CD14-positive monocyte (primary cell): Measurements from ENCODE around the gene TOPBP1. TPM values are rescaled to one million over a fixed set of nuclear protein-coding genes. Genes with fewer than 3 reads are reported as not detected.

Source experiments
- DNase-seq, 3 donors: peaks; one replicate each; pipeline ENCODE4 v3.0.0-alpha.2; 2011 to 2022
- H2AFZ ChIP-seq: 2 replicates; pipeline ENCODE4 v1.6.0; 2012; ENCODE audit warnings: mild to moderate bottlenecking, low read depth, low read length, inconsistent platforms; ENCODE audit not compliant: insufficient read depth, poor library complexity, severe bottlenecking
- H3K27ac ChIP-seq, 2 donors: 1 replicate in 1 of 2; 2 replicates in 1 of 2; pipeline ENCODE4 v1.5.1; 2012 to 2013; ENCODE audit warnings: low read length in 2 of 2, control low read depth in 1 of 2, inconsistent platforms in 1 of 2, low read depth in 1 of 2, mild to moderate bottlenecking in 1 of 2
- H3K27me3 ChIP-seq, 2 donors: one replicate each; pipeline versions ENCODE4 v1.6.0 to v1.6.1; 2011 to 2013; ENCODE audit warnings: low read length in 2 of 2; ENCODE audit not compliant: control insufficient read depth in 2 of 2, insufficient read depth in 2 of 2
- H3K36me3 ChIP-seq, 2 donors: replicated peaks in 1 of 2; 1 replicate in 1 of 2; 2 replicates in 1 of 2; pipeline versions ENCODE4 v1.5.1 to v1.6.1; 2012 to 2013; ENCODE audit warnings: low read length in 2 of 2, control low read depth in 1 of 2, inconsistent platforms in 1 of 2, mild to moderate bottlenecking in 1 of 2; ENCODE audit not compliant: insufficient read depth in 2 of 2, control insufficient read depth in 1 of 2
- H3K4me1 ChIP-seq, 2 donors: 1 replicate in 1 of 2; 2 replicates in 1 of 2; pipeline versions ENCODE4 v1.5.1 to v1.6.1; 2012 to 2013; ENCODE audit warnings: low read length in 2 of 2, control low read depth in 1 of 2, inconsistent platforms in 1 of 2, mild to moderate bottlenecking in 1 of 2, moderate library complexity in 1 of 2; ENCODE audit not compliant: insufficient read depth in 2 of 2, control insufficient read depth in 1 of 2
- H3K4me2 ChIP-seq: replicated peaks from 2 replicates; pipeline ENCODE3; 2012; ENCODE audit warnings: low read length, moderate library complexity, mild to moderate bottlenecking; ENCODE audit not compliant: poor library complexity, severe bottlenecking; ENCODE audit errors: extremely low read depth
- H3K4me3 ChIP-seq, 3 experiments: fragments of 200-600 bp in 1 of 3; sonication (generic) in 1 of 3; replicated peaks in 1 of 3; 1 replicate in 2 of 3; 2 replicates in 1 of 3; pipeline ENCODE4 v1.5.1; 2011 to 2013; ENCODE audit warnings: low read length in 3 of 3, mild to moderate bottlenecking in 3 of 3, control low read depth in 2 of 3, low read depth in 2 of 3, inconsistent platforms in 1 of 3, moderate library complexity in 1 of 3
- H3K79me2 ChIP-seq: 2 replicates; pipeline ENCODE4 v1.6.0; 2012; ENCODE audit warnings: mild to moderate bottlenecking, control low read depth, inconsistent platforms, low read length, moderate library complexity; ENCODE audit not compliant: insufficient read depth
- H3K9ac ChIP-seq: 2 replicates; pipeline ENCODE4 v1.6.0; 2017; ENCODE audit warnings: low read length, mild to moderate bottlenecking; ENCODE audit not compliant: insufficient read depth, poor library complexity, severe bottlenecking
- H3K9me3 ChIP-seq, 2 donors: replicated peaks in 1 of 2; 1 replicate in 1 of 2; 2 replicates in 1 of 2; pipeline versions ENCODE4 v1.5.1 to v1.6.1; 2012 to 2013; ENCODE audit warnings: low read length in 2 of 2, control low read depth in 1 of 2; ENCODE audit not compliant: control insufficient read depth in 1 of 2, insufficient read depth in 1 of 2
- H4K20me1 ChIP-seq: 2 replicates; pipeline ENCODE4 v1.6.0; 2012; ENCODE audit warnings: mild to moderate bottlenecking, low read length, control low read depth, moderate library complexity; ENCODE audit not compliant: insufficient read depth
- H3K27ac Mint-ChIP-seq, 7 donors: one replicate each; pipeline ENCODE4 v1.8.0; 2020; ENCODE audit warnings: mild to moderate bottlenecking in 7 of 7, mixed read lengths in 7 of 7, moderate library complexity in 6 of 7, inconsistent platforms in 2 of 7
- H3K27me3 Mint-ChIP-seq, 3 donors: one replicate each; pipeline ENCODE4 v1.8.0; 2021 to 2022; ENCODE audit warnings: low read depth in 3 of 3, mild to moderate bottlenecking in 3 of 3, mixed read lengths in 3 of 3, moderate library complexity in 3 of 3, inconsistent platforms in 1 of 3
- H3K36me3 Mint-ChIP-seq, 2 donors: one replicate each; pipeline ENCODE4 v1.8.0; 2020; ENCODE audit warnings: mixed read lengths in 2 of 2, inconsistent platforms in 1 of 2, mild to moderate bottlenecking in 1 of 2
- H3K4me1 Mint-ChIP-seq: one replicate; pipeline ENCODE4 v1.8.0; 2020; ENCODE audit warnings: mild to moderate bottlenecking, mixed read lengths
- H3K4me3 Mint-ChIP-seq, 2 donors: one replicate each; pipeline ENCODE4 v1.8.0; 2020; ENCODE audit warnings: mild to moderate bottlenecking in 2 of 2, mixed read lengths in 2 of 2, moderate library complexity in 1 of 2
- H3K9me3 Mint-ChIP-seq, 7 donors: one replicate each; pipeline ENCODE4 v1.8.0; 2020 to 2022; ENCODE audit warnings: mixed read lengths in 7 of 7, mild to moderate bottlenecking in 6 of 7, moderate library complexity in 6 of 7, inconsistent platforms in 2 of 7
- WGBS: methylation state at CpG from one replicate; pipeline ENCODE4 v1.1.5; 2013; ENCODE audit warnings: missing lambda C conversion rate; ENCODE audit not compliant: insufficient coverage; 5-methylcytosine and 5-hydroxymethylcytosine counted together
- intact Hi-C, 2 donors: fragments of 100-400 bp; cut with micrococcal nuclease; formaldehyde crosslinking; loops; one replicate each; pipeline versions ENCODE4 v1.15.0 to v1.15.1; 2023
- polyA plus RNA-seq, 3 donors: library from polyadenylated mRNA; depleted of rRNA in 1 of 3; unstranded in 2 of 3; stranded (reverse) in 1 of 3; fragments of 300-500 nt in 2 of 3; fragments of >200 nt in 1 of 3; fragmentation: Illumina TruSeq in 2 of 3; gene quantifications; 1 replicate in 2 of 3; 2 replicates in 1 of 3; pipeline ENCODE4 v1.2.3, GENCODE V29; 2012 to 2021
- TF ChIP-seq, protein P1 (sequence below): fragments of 200-600 bp; IDR thresholded peaks from one replicate; pipeline ENCODE4 v1.8.0; 2022; ENCODE audit warnings: antibody characterized with exemption, mild to moderate bottlenecking

TOPBP1 gene
- polyA plus RNA-seq, 3 donors = 4.9 to 24.3 (median 7.0) TPM

- H3K4me1 ChIP-seq = peaks cover 7 to 10% of the 10 kb centered on the region in 2 donors
- H3K27ac ChIP-seq = no peak overlapping the region
- no peak for DNase-seq
- H4K20me1 ChIP-seq = peaks cover 99% of the 10 kb centered on the region
- WGBS = 96% methylated on average over 5 of the region's 6 CpGs
- Mint-ChIP-seq H3K9me3 (no peaks in the 10 kb centered on the region), H3K4me3 (no peak overlapping the region), H3K27me3 (no peaks in the 10 kb centered on the region), H3K36me3 (peaks cover 75 to 91% of the 10 kb centered on the region in 2 donors), H3K27ac (no peak overlapping the region), H3K4me1 (peaks cover 3% of the 10 kb centered on the region)
- no peak overlapping the region for H3K9ac ChIP-seq
- intact Hi-C loops = loop anchor here in 1 of 2 donors (5.0 kb wide), 1 partner anchor 96 kb away; no protein-coding TSS in a partner anchor
- H3K27me3 ChIP-seq = no peaks in the 10 kb centered on the region
- no peak overlapping the region for H3K4me3 ChIP-seq
- H2AFZ ChIP-seq = no peak overlapping the region
- peaks cover 84% of the 10 kb centered on the region for H3K79me2 ChIP-seq
- TF ChIP-seq, protein P1, sequence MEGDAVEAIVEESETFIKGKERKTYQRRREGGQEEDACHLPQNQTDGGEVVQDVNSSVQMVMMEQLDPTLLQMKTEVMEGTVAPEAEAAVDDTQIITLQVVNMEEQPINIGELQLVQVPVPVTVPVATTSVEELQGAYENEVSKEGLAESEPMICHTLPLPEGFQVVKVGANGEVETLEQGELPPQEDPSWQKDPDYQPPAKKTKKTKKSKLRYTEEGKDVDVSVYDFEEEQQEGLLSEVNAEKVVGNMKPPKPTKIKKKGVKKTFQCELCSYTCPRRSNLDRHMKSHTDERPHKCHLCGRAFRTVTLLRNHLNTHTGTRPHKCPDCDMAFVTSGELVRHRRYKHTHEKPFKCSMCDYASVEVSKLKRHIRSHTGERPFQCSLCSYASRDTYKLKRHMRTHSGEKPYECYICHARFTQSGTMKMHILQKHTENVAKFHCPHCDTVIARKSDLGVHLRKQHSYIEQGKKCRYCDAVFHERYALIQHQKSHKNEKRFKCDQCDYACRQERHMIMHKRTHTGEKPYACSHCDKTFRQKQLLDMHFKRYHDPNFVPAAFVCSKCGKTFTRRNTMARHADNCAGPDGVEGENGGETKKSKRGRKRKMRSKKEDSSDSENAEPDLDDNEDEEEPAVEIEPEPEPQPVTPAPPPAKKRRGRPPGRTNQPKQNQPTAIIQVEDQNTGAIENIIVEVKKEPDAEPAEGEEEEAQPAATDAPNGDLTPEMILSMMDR = no peak
- peaks cover 86 to 91% of the 10 kb centered on the region in 2 donors for H3K36me3 ChIP-seq
- no peaks in the 10 kb centered on the region for H3K9me3 ChIP-seq
- H3K4me2 ChIP-seq = no peak overlapping the region
These were observed 78.3 kb downstream of the TOPBP1 start for GRCh38 chr3:133583396-133583795.

DNA sequence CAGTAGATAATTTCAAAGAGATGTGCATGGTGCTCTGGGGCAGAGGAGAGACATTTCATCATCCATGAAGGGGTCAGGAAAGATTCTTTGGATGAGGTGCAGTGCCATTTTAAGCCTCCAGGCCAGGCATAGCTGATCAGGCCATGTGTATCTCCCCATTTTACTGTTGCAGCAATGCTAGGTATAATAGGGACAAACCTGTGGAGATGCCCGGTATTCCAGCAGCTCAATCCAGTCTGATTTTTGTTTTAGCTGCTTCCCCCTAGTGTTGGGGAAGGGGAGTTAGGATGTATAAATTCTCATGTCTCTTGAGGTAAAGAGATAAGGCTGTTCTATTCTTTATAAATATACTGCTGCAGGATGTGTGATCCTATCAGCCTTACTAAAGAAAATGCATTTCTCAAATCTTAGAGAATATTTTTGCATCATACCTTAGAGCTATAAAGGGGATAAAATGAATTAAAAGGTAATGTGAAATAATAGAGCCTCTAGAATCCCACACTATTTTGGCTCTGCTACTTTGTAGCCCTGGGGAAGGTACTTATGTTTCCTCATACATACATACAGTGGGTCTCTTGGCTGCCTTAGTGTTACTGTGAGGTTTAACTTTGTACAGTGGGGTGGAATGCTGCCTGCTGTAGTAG is 83.1 kb downstream of the TOPBP1 start:
- no peak overlapping the region for H2AFZ ChIP-seq
- Mint-ChIP-seq H3K4me1 (peaks cover 37% of the 10 kb centered on the region), H3K27ac (peak overlapping the region in 3 of 7 donors; percentile 26 to 69 (median 68)), H3K9me3 (no peaks in the 10 kb centered on the region), H3K4me3 (no peak overlapping the region), H3K36me3 (peaks cover 69 to 75% of the 10 kb centered on the region in 2 donors), H3K27me3 (peaks cover 0 to 1% (median 0%) of the 10 kb centered on the region in 3 donors)
- H3K36me3 ChIP-seq = peaks cover 70 to 78% of the 10 kb centered on the region in 2 donors
- H3K4me1 ChIP-seq = peaks cover 32 to 42% of the 10 kb centered on the region in 2 donors
- no CpG with 5 or more reads among the region's 1 CpG for WGBS
- no peaks in the 10 kb centered on the region for H3K27me3 ChIP-seq
- peaks cover 91% of the 10 kb centered on the region for H4K20me1 ChIP-seq
- no peak overlapping the region for H3K9ac ChIP-seq
- TF ChIP-seq, protein P1 = peak; percentile 73
- DNase-seq = peak in 1 of 3 donors; percentile 27
- H3K27ac ChIP-seq = peak overlapping the region in 1 of 2 donors; percentile 21
- H3K79me2 ChIP-seq = peaks cover 93% of the 10 kb centered on the region
- H3K4me3 ChIP-seq = no peak overlapping the region
- intact Hi-C loops = loop anchor here (5.0 to 10.0 kb wide), 3 partner anchors 84 to 226 kb away; partner anchors contain the start of genes SRPRB (in 1 of the 2) and TOPBP1 (in 1 of the 2)
- H3K4me2 ChIP-seq = no peak overlapping the region
- no peaks in the 10 kb centered on the region for H3K9me3 ChIP-seq
